Effector CD4-positive, alpha-beta T cell (primary cell): Measurements from ENCODE around the gene TACR1.
"Not testable (repeated sequence)": the region's sequence is repeated elsewhere in the genome, so short reads cannot be mapped to it uniquely, and the experiment has no call there.

Experiments used
- DNase-seq: peaks from one replicate; pipeline ENCODE4 v3.0.0-alpha.2; 2020

Gene TACR1

DNA sequence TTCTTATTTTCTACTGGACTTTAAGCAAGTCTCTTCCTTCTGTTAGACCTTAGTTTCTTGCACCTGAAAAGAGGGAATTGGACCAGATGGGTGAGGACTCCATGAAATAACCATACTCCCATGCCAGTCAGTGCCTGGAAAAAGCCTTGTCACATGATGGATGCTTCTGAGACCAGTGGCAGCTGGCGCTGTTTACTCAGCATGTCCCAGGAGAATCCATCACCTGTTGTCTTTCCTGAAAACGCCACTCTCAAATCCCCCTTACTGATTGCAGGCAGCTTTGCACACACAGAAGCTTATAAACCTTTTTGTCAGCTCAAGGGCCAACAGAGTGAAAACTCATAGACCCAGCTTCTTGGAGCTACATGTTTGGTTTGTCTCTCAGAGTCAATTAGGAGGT lies 123.2 kb downstream of the TACR1 start:
- no peak for DNase-seq

GRCh38 chr2:75074708-75075107 lies 124.6 kb downstream of the TACR1 start:
- DNase-seq, result no peak

DNA sequence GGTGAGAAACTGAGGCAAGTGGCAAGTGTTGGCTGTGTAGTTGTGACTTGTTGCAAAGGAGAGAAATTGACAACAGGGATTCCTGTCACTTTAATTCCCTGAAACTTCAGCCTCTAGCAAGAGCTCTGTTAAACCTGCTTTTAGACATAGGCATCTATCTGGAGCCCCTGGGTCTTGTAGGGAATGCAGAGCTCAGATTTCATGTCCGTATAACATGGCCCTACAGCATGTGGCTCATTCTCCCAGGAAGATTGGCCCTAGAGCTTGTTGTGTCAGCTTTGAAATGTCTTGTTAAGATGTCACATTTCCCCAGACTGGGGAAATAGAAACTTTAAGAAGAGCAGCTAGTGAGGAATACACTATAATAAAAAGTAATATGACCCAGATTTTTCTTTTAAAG lies 125.1 kb downstream of the TACR1 start:
- DNase-seq, result no peak

DNA sequence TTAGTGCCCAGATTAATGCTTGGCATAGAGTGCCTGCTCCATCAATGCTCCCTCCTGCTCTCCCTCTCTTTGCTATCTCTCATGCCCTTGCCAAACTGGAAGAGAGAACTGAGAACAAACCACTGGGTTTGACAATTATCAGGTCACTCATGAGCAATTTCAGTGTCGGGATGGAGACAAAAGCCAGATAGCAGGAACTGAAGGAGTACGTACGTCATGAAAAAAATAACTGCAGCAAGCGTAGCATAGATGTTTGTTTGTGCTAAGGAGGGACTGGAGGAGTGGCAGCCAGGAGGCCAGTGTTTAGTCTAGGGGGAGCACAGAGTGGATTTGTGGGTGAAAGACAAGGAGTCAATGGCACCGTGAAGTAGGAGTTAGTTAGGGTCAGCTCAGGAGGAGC lies 127.6 kb downstream of the TACR1 start:
- DNase-seq, result no peak

DNA sequence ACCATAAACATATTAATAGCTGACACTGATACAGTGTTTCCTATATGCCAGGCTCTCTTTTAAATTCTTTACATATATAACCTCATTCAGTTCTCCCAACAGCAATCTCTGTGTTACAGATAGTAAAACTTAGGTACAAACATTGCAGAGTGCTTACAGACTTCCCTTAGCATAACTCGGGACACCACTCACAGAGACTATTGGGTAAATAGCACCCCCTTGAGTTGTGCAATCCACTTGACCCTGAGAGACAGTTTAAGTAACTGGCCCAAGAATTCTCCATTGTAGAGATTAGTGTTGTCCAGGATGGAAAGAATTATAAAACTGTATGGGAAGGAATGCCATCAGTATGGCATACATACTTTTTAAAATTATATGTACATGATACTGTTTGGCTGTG lies 130.8 kb downstream of the TACR1 start:
- DNase-seq, result no peak

DNA sequence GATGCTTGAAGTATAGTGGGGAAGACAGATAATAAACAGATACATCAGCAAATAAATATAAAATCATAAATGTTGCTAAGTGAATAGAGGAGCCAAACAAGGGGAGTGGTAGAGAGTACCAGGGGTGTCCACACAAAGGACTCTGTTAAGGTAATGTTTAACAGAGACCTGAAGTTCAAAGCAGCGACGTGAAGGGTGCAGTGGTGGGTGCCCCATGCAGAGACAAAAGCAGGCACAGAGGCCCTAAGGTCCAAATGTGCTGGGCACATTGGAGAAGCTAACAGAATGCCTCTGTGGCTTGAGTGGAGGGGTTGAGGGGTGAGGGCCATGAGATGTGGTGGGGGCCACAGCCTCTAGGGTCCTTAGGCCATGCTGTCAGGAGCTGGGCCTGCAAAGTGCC lies 131.8 kb downstream of the TACR1 start:
- DNase-seq, result no peak

DNA sequence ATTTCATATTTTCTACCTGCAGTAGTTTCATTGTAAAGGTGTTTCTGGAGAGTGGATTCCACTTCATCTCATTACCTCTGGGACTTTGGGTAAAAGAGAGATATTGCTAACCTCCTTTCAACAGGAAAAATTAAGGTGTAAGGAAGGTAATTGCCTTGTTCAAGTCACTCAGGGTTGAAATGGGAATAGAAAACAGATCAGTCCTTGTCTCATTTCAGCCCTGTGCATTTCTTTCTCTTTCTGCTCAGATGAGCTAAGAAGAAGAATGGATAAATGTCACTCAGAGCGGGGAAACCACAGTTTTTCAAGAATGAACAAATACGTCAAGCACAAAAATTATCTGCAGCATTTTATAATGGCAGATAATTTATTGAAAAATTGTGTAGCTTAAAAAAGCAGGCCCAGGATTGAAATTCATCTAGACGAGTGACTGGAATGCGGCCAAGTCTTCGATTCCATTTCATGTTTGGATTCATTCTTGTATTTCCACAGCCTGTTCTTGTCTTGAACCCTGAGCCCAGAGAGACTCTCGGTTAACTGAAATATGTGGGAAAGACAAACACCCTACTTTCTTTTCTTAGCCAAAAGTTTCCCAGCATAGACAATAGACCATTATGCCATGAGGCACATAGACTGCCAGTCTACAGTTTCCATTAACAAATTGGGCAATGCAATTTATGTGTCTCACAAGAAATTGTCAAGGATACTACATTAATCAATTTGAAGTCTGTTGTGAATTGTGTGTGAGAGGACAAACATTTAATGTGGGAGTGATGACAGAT lies 133.0 kb downstream of the TACR1 start:
- no peak for DNase-seq

- DNase-seq, result no peak
Measured at GRCh38 chr2:75065402-75066008, 133.8 kb downstream of the TACR1 start.

- no peak for DNase-seq
Measured at GRCh38 chr2:75064691-75065396, 134.5 kb downstream of the TACR1 start.

- no peak for DNase-seq
Measured at GRCh38 chr2:75063906-75064305, 135.4 kb downstream of the TACR1 start.

GRCh38 chr2:75058427-75058826 lies 140.9 kb downstream of the TACR1 start:
- DNase-seq, result no peak

GRCh38 chr2:75057150-75057549 lies 142.2 kb downstream of the TACR1 start:
- DNase-seq, result not testable (repeated sequence)

DNA sequence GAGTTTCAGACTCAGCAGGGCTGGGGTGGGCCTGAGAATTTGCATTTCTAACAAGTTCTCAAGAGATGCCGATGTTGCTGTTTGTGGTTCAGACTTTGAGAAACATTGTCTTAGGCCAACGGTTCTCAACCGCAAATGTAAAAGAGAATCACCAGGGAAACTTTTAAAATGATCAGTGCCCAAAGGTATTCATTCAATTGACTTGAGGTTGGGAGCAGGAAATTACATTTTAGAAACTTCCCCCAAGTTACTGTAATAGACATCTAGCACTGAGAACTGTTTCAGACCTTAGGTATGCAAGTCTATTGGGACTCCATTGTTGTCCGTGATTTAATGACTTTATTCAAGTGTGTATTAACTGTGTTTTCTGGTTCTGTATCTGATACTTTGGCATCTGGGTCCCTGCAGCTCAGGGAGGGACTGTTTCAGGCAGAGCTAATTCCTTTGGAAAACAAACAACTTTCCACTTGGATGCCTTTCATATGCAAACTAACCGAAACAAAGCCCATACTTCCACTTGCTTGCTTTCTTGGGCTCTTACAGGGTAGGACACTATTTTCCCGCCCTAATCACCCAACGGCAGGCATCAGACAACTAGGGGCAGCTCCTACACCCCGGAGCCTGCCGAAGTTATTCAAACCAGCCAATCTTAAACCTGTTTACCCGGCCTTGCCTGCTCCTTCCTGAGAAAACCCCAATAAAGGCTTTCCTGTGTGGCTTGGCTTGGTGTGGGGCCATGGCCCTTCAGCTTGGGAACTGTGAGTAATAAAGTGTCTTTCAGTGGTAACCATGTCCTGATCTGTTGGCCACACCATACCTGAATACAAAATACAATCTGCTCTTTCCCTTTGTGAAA lies 143.3 kb downstream of the TACR1 start:
- DNase-seq, result no peak

DNA sequence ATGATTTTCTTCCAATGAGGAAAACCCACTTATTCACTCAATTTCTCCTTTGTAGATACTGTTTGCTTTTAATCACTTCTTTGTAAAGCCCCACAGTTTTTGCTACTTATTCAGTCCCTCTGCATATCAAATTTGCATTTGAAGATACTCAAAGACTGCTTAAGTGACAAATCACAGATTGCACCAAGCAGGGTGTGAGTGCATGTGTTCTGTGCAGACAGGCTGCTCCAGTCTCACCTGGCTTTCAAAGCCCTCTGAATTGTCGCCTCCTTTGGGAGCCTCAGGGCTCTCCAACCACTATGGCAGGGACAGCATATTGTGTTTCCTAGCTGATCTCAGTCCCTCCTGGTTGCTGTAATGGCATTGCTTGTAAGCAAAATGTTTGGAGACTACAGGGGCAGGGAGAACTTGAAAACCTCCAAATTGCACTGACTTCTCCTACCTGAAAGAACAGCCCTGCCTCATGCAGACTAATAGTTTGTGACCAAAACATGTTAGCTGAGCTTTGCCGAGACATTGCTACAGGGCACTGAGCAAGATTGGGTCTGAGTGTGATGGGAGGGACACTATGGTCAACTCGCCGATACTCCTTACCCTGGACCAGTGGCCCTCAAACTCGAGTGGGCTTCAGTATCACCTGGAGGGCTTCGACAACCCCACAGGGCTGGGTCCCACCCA lies 144.0 kb downstream of the TACR1 start:
- DNase-seq, result no peak

DNA sequence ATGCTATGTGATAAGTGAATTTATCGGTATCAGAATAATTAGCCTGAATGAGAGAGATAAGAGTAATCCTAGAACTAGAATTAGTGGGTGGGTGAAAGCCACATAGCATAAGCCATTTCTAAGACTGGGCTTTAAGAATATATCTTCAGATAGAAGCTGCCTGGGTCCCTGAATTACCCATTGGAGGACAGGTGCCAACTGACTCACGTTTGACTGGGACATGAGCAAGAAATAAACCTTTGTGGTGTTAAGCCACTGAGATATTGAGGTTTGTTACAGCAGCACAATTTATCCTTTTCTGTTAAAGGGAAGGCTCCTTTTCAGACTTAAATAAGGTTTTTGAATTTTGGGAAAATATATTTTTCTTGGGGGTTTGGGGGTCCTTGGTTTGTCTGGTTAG lies 145.0 kb downstream of the TACR1 start:
- DNase-seq, result no peak

DNA sequence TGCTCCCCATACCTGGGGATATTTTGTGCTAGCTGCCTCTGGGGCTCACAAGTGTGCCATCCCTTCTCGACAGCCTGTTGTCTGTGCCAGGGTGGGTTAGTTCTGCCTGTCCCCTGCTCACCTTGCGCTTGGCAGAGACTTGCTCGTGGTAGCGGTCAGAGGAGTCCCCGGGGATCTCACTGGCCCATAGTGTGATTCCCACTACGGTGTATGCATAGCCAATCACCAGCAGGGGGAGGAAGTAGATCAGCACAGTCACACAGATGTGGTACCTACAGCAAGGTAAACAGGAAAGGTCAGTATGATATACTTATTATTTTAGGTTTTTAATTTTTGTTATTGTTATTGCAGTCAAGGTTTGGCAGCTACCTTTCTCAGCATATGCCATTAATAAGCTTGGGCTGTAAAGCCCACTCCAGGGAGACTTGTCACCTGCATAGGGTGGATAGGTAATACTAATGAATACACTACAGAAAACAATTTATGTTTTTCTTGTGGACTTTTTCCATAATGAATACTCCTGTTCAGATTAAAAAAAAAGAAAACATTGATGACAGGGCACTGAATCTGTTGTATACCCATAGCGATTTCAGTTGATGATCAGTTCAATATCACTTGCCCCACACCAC lies 145.7 kb downstream of the TACR1 start:
- no peak for DNase-seq

GRCh38 chr2:75047992-75048625 lies 151.2 kb downstream of the TACR1 start:
- no peak for DNase-seq

DNA sequence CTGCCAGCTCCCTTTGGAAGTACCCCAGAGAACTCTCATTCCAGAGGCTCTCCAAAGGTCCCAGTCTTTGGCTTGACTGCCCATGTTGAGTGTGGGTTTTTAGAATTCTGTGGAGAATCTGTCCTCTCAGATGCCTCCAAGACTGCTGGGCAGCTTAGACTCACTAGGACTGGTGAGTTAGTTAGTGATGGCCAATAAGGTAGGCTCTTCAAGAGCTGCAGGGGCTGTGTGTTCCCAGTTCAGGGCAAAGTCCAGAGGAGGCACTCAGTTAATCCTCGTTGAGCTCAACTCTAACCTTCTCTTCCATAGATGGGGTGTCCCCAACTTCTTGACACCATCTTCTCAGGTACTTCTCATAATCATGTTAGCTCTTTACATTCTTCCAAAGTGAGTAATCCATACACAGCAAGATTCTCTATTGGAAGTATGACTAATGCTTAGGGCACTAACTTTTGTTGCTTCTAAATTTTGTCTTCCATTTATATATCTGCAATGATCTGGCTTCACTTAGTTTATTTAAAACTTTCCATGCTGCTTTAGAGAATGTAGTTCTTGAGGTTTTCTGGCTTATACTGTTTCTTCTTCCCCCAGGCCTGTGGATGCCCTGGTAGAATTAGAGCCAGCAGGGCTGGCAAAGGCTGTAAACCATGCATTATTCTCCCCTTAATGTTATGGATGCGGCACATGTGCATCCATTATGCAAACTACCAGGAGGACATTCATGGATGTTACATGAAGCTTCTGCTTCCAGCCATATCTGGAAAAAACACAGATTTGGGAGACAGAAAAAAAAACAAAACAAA lies 151.9 kb downstream of the TACR1 start:
- DNase-seq, result no peak

GRCh38 chr2:75045526-75046050 lies 153.7 kb downstream of the TACR1 start:
- no peak for DNase-seq

DNA sequence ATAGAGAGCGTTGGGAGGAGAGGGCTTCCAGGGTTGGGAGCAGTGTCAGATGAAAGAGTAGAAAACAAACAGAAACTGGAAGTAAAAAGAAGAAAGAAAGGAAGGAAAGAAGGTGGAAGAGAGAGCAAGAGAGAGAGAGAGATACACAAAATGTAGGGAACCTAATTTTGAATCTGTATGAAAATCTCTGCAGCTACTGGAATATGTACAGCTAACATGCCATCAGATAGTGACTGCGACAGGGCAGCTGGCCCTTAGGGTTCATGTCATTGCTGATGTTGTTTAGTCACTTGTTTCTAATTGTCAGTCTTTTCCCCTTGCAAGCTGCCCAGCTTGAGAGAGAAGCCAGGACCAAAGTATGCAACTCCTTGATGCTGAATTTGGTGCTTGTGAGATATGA lies 155.0 kb downstream of the TACR1 start:
- DNase-seq, result no peak
